NCI-H128 (cell line): Measurements from ENCODE around the gene POLD1.
"Not testable (repeated sequence)": the region's sequence is repeated elsewhere in the genome, so short reads cannot be mapped to it uniquely, and the experiment has no call there.

ENCODE experiments used
- DNase-seq: peaks from one replicate; lab custom pipeline; 2025; ENCODE audit not compliant: unreplicated experiment; lab: John Stamatoyannopoulos, UW

Gene POLD1

GRCh38 chr19:50390295-50390694 lies 6.1 kb downstream of the POLD1 start:
- not testable (repeated sequence) for DNase-seq

GRCh38 chr19:50390952-50391351 lies 6.8 kb downstream of the POLD1 start:
- DNase-seq, result not testable (repeated sequence)

- DNase-seq, result no peak
Observed at GRCh38 chr19:50392759-50393158, 8.6 kb downstream of the POLD1 start.

- DNase-seq, result no peak
Observed at GRCh38 chr19:50393589-50393988, 9.4 kb downstream of the POLD1 start.

GRCh38 chr19:50394017-50394416 lies 9.9 kb downstream of the POLD1 start:
- no peak for DNase-seq

- DNase-seq, result no peak
Observed at GRCh38 chr19:50398675-50399367, 14.7 kb downstream of the POLD1 start.

- no peak for DNase-seq
Observed at GRCh38 chr19:50399368-50399745, 15.2 kb downstream of the POLD1 start.

GRCh38 chr19:50401605-50402450 lies 17.7 kb downstream of the POLD1 start:
- no peak for DNase-seq

GRCh38 chr19:50402544-50403301 lies 18.6 kb downstream of the POLD1 start:
- DNase-seq, result no peak

- no peak for DNase-seq
Observed at GRCh38 chr19:50406156-50406820, 22.1 kb downstream of the POLD1 start.

GRCh38 chr19:50406829-50407228 lies 22.7 kb downstream of the POLD1 start:
- no peak for DNase-seq

- DNase-seq, result no peak
Observed at GRCh38 chr19:50409347-50409746, 25.2 kb downstream of the POLD1 start.

GRCh38 chr19:50410109-50410508 lies 26.0 kb downstream of the POLD1 start:
- DNase-seq, result no peak

GRCh38 chr19:50412419-50412818 lies 28.3 kb downstream of the POLD1 start:
- no peak for DNase-seq

GRCh38 chr19:50413096-50413495 lies 28.9 kb downstream of the POLD1 start:
- DNase-seq, result no peak

GRCh38 chr19:50413531-50413930 lies 29.4 kb downstream of the POLD1 start:
- no peak for DNase-seq

GRCh38 chr19:50414864-50415660 lies 30.9 kb downstream of the POLD1 start:
- DNase-seq, result no peak

- DNase-seq, result no peak
Observed at GRCh38 chr19:50415661-50416033, 31.5 kb downstream of the POLD1 start.

GRCh38 chr19:50416034-50416977 lies 32.2 kb downstream of the POLD1 start:
- no peak for DNase-seq
